K562 (cell line): Measurements from ENCODE around the gene CZIB. TPM values are rescaled to one million over a fixed set of nuclear protein-coding genes. Genes with fewer than 3 reads are reported as not detected.

ENCODE experiments used
- BCOR ChIP-seq: fragments of 450-650 bp; IDR thresholded peaks from 2 replicates; pipeline ENCODE4 v1.6.1; 2016
- BRCA1 ChIP-seq, 2 experiments: fragments of 450-650 bp in 1 of 2; sonication (generic) in 1 of 2; formaldehyde crosslinking in 1 of 2; IDR thresholded peaks; 2 replicates each; pipeline versions ENCODE4 v1.5.0 to v1.6.1; 2017 to 2020; ENCODE audit warnings: mild to moderate bottlenecking in 1 of 2, missing genetic modification reagents in 1 of 2
- DNMT1 ChIP-seq: fragments of 450-650 bp; IDR thresholded peaks from 2 replicates; pipeline ENCODE4 v1.6.1; 2016; ENCODE audit warnings: antibody characterized with exemption, mild to moderate bottlenecking
- E2F8 ChIP-seq: fragments of 450-650 bp; IDR thresholded peaks from 2 replicates; pipeline ENCODE4 v1.7.1; 2018; ENCODE audit warnings: mild to moderate bottlenecking, low read depth; ENCODE audit not compliant: partially characterized antibody
- GTF2E2 ChIP-seq: fragments of 200-800 bp; sonication (Bioruptor generic); IDR thresholded peaks from 2 replicates; pipeline ENCODE4 v1.6.1; 2016; ENCODE audit warnings: missing genetic modification characterization, missing compliant biosample characterization
- HMGXB4 ChIP-seq: sonication (generic); formaldehyde crosslinking; IDR thresholded peaks from 2 replicates; pipeline ENCODE4 v1.8.1; 2023; ENCODE audit warnings: mild to moderate bottlenecking, missing genetic modification reagents
- L3MBTL2 ChIP-seq: fragments of 450-650 bp; IDR thresholded peaks from 2 replicates; pipeline ENCODE4 v1.6.1; 2016; ENCODE audit warnings: mild to moderate bottlenecking, moderate library complexity
- MAX ChIP-seq: sonication (generic); formaldehyde crosslinking; IDR thresholded peaks from 2 replicates; pipeline ENCODE4 v1.9.0; 2022; ENCODE audit warnings: mild to moderate bottlenecking, missing genetic modification reagents
- PHB2 ChIP-seq: fragments of 450-650 bp; IDR thresholded peaks from 2 replicates; pipeline ENCODE4 v1.6.1; 2017; ENCODE audit warnings: low read depth
- PHF21A ChIP-seq: fragments of 450-650 bp; IDR thresholded peaks from 2 replicates; pipeline ENCODE4 v1.6.1; 2017; ENCODE audit warnings: low read depth, borderline replicate concordance
- RBM22 ChIP-seq: fragments of 200-400 bp; formaldehyde crosslinking; IDR thresholded peaks from 2 replicates; pipeline ENCODE4 v1.6.1; 2018; ENCODE audit warnings: low read length, low read depth; ENCODE audit not compliant: poor library complexity, severe bottlenecking
- RCOR1 ChIP-seq, 2 experiments: IDR thresholded peaks; 2 replicates each; pipeline ENCODE4 v1.6.1; 2012; ENCODE audit warnings: low read depth in 2 of 2, low read length in 2 of 2, borderline replicate concordance in 1 of 2, improper control_type of control experiment in 1 of 2
- TSC22D4 ChIP-seq: fragments of 450-650 bp; IDR thresholded peaks from 2 replicates; pipeline ENCODE4 v1.6.1; 2016; ENCODE audit warnings: missing genetic modification characterization, missing biosample characterization, control low read depth
- XRCC4 ChIP-seq: IDR thresholded peaks from one replicate; pipeline ENCODE4 v1.6.1; 2011; ENCODE audit not compliant: insufficient read depth, insufficient read length; ENCODE audit errors: extremely low read depth
- ZEB2 ChIP-seq: fragments of 450-650 bp; IDR thresholded peaks from 2 replicates; pipeline ENCODE4 v1.6.1; 2016
- ZNF217 ChIP-seq: sonication (generic); formaldehyde crosslinking; IDR thresholded peaks from 2 replicates; pipeline ENCODE4 v1.8.0; 2022; ENCODE audit warnings: mild to moderate bottlenecking, missing genetic modification reagents
- ZNF668 ChIP-seq: fragments of 250-450 bp; sonication (Bioruptor Pico); IDR thresholded peaks from 2 replicates; pipeline ENCODE4 v1.8.0; 2022; ENCODE audit warnings: mild to moderate bottlenecking, inconsistent platforms
- ZSCAN32 ChIP-seq: fragments of 450-650 bp; formaldehyde crosslinking; IDR thresholded peaks from 2 replicates; pipeline ENCODE4 v1.4.0; 2020; ENCODE audit warnings: mild to moderate bottlenecking, moderate library complexity
- ZZZ3 ChIP-seq: fragments of 450-650 bp; IDR thresholded peaks from 2 replicates; pipeline ENCODE4 v1.6.1; 2016; ENCODE audit warnings: antibody characterized with exemption, mild to moderate bottlenecking, moderate library complexity
- polyA plus RNA-seq, 8 experiments: library from polyadenylated mRNA; depleted of rRNA in 4 of 8; stranded (reverse) in 5 of 8; unstranded in 3 of 8; fragments of >200 nt; fragmentation: Nextera tagmentation in 2 of 8; fragmentation: Illumina TruSeq in 1 of 8; extraction: Ambion mirVana in 2 of 8; extraction: Trizol in 1 of 8; gene quantifications; 2 replicates each; pipeline versions ENCODE4 v1.2.1 to v1.2.3, GENCODE V29; 2011 to 2014; ENCODE audit warnings: inconsistent platforms in 1 of 8, missing spikeins in 1 of 8
- total RNA-seq, 7 experiments: library from RNA; depleted of rRNA in 6 of 7; stranded (reverse); fragments of >200 nt in 6 of 7; fragmentation: Illumina TruSeq in 2 of 7; extraction: Trizol in 2 of 7; gene quantifications; 2 replicates each; pipeline versions ENCODE4 v1.2.1 to v1.2.3, GENCODE V29; 2011 to 2021; ENCODE audit warnings: low replicate concordance in 1 of 7
- TF ChIP-seq, protein P1 (sequence below), 2 experiments: IDR thresholded peaks; 2 replicates each; pipeline ENCODE4 v1.6.1; 2012; ENCODE audit warnings: improper control_type of control experiment in 2 of 2, low read depth in 2 of 2, low read length in 2 of 2, borderline replicate concordance in 1 of 2

The CZIB gene
- total and polyA plus RNA-seq, 9 of the 15 experiments (the other 6 are each of a cell fraction or from before 2014, with no cell fraction given) = 52.6 to 111 (median 80.0) TPM

DNA sequence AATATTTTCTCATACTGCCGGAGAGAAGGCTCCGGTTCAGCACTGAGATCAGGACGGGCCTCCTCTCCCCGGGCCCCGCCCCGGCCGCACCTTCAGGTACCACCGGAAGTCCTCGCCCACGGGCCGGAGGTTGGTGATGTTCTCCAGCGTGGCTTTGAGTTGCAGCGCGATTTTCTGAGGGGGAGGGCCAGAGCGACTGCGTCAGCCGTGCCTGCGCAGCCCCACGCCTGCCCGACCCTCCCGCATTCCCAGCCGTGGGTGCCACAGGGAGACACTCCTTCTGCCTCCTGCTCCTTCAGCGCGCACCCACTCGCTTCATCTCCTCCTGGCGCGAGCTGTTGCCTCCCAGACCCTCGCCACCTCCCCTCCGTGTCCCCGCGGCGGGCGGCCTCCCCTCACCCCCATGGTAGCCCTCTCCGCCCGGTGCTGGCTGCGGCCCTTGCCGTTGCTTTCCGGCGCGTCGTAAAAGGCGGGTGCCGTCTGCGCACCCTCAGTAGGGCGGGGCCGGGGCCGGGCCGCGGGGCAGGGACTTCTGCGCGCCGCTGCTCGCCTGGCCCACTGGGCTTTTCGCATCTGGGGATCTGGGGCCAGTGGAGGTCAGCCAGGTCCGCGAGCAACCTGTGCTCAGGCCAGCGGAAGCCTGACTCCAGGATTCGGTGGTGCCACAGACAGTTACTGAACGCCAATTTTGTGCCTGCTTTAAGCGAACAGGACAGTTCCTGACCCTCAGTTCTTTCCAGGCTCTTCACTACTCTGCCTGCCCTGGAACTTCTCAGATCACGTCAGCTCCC lies at the start of gene CZIB (continued):
- TF ChIP-seq E2F8 (peak; percentile 63), DNMT1 (no peak), ZZZ3 (no peak), MAX (CRISPR knock-in tag) (peak; percentile 90), ZNF668 (CRISPR knock-in tag) (no peak), ZNF217 (no peak), L3MBTL2 (peak; percentile 66), TSC22D4 (tag) (no peak), XRCC4 (no peak), ZSCAN32 (CRISPR knock-in tag) (0 out of 2 replicates have a peak, but pooled peaks have one; percentile 43), PHF21A (no peak), BRCA1 (IDR thresholded peaks at IDR 0.05) (no peak), BRCA1 (CRISPR knock-in tag; IDR thresholded peaks at IDR 0.05) (no peak), RCOR1 (IDR thresholded peaks at IDR 0.05; ENCODE audit: borderline replicate concordance in 1 of 2, low read depth in 2 of 2, low read length in 2 of 2) (peak; percentile 25 to 91; a peak in 3 of 4 replicates), RBM22 (no peak), GTF2E2 (tag) (peak; percentile 92; the same call in 1 of the 2 replicates), PHB2 (no peak), ZEB2 (peak; percentile 78), BCOR (peak; percentile 75), HMGXB4 (CRISPR knock-in tag) (0 out of 2 replicates have a peak, but pooled peaks have one; percentile 66)
- TF ChIP-seq, protein P1, sequence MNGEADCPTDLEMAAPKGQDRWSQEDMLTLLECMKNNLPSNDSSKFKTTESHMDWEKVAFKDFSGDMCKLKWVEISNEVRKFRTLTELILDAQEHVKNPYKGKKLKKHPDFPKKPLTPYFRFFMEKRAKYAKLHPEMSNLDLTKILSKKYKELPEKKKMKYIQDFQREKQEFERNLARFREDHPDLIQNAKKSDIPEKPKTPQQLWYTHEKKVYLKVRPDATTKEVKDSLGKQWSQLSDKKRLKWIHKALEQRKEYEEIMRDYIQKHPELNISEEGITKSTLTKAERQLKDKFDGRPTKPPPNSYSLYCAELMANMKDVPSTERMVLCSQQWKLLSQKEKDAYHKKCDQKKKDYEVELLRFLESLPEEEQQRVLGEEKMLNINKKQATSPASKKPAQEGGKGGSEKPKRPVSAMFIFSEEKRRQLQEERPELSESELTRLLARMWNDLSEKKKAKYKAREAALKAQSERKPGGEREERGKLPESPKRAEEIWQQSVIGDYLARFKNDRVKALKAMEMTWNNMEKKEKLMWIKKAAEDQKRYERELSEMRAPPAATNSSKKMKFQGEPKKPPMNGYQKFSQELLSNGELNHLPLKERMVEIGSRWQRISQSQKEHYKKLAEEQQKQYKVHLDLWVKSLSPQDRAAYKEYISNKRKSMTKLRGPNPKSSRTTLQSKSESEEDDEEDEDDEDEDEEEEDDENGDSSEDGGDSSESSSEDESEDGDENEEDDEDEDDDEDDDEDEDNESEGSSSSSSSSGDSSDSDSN (IDR thresholded peaks at IDR 0.05; ENCODE audit: borderline replicate concordance in 1 of 2, low read depth in 2 of 2, low read length in 2 of 2) = peak in 1 of 2 experiments; percentile 68; a peak in 1 of 4 replicates
